Measurements from ENCODE around the gene PPIE.
"Not testable (repeated sequence)": the region's sequence is repeated elsewhere in the genome, so short reads cannot be mapped to it uniquely, and the experiment has no call there.

- not testable (repeated sequence) for TF ChIP-seq CTCF (IDR thresholded peaks at IDR 0.05; ENCODE audit: poor library complexity); EZH2 (IDR thresholded peaks at IDR 0.05; ENCODE audit: borderline replicate concordance); EZH2phosphoT487 (IDR thresholded peaks at IDR 0.05; ENCODE audit: low read depth, severe bottlenecking, unreplicated experiment)
Measured at GRCh38 chr1:39763619-39764374, 25.1 kb downstream of the PPIE start.
